SJSA1 (cell line): ENCODE results near the gene RAD51B. TPM values are rescaled to one million over a fixed set of nuclear protein-coding genes. Genes with fewer than 3 reads are reported as not detected.
A peak's percentile ranks its signal among the peaks of the same experiment; 100 is the strongest.

Experiments
- DNase-seq, 2 experiments: peaks; one replicate each; pipeline ENCODE4 v3.0.0-alpha.2; 2015 to 2020; ENCODE audit warnings: low spot score in 2 of 2, low read depth in 1 of 2
- H3K27ac ChIP-seq: fragments of 250-450 bp; sonication (Bioruptor Pico); 2 replicates; pipeline ENCODE4 v1.5.1; 2020; ENCODE audit warnings: mild to moderate bottlenecking, moderate library complexity
- H3K27me3 ChIP-seq: fragments of 250-450 bp; sonication (Bioruptor Pico); replicated peaks from 2 replicates; pipeline ENCODE4 v1.5.1; 2020; ENCODE audit warnings: mild to moderate bottlenecking, moderate library complexity
- H3K36me3 ChIP-seq: fragments of 250-450 bp; sonication (Bioruptor Pico); 2 replicates; pipeline ENCODE4 v1.5.1; 2020; ENCODE audit warnings: mild to moderate bottlenecking
- H3K4me1 ChIP-seq: fragments of 250-450 bp; sonication (Bioruptor Pico); replicated peaks from 2 replicates; pipeline ENCODE4 v1.6.1; 2021; ENCODE audit warnings: mild to moderate bottlenecking
- H3K4me3 ChIP-seq: fragments of 250-450 bp; sonication (Bioruptor Pico); 2 replicates; pipeline ENCODE4 v1.5.1; 2020; ENCODE audit warnings: mild to moderate bottlenecking
- H3K9me3 ChIP-seq: fragments of 250-450 bp; sonication (Bioruptor Pico); replicated peaks from 2 replicates; pipeline ENCODE4 v1.5.1; 2020; ENCODE audit warnings: mild to moderate bottlenecking
- total RNA-seq: library from RNA; depleted of rRNA; stranded (reverse); fragments of >200 nt; shearing (Covaris generic); gene quantifications from 2 replicates; pipeline ENCODE4 v1.2.3, GENCODE V29; 2014

Gene RAD51B
- total RNA-seq, 1 experiment from 2014 or later: 4.7 TPM

GRCh38 chr14:67934862-67935261, 115.3 kb downstream of the RAD51B start:
- no peak overlapping the region for H3K27ac ChIP-seq
- H3K9me3 ChIP-seq: no peaks in the 10 kb centered on the region
- no peak overlapping the region for H3K4me3 ChIP-seq
- peaks cover 15% of the 10 kb centered on the region for H3K4me1 ChIP-seq
- no peaks in the 10 kb centered on the region for H3K36me3 ChIP-seq
- DNase-seq: no peak
- no peaks in the 10 kb centered on the region for H3K27me3 ChIP-seq

- H3K36me3 ChIP-seq: no peaks in the 10 kb centered on the region
- H3K27ac ChIP-seq: no peak overlapping the region
- no peaks in the 10 kb centered on the region for H3K27me3 ChIP-seq
- no peak overlapping the region for H3K4me3 ChIP-seq
- no peaks in the 10 kb centered on the region for H3K9me3 ChIP-seq
- DNase-seq: no peak
- peaks cover 18% of the 10 kb centered on the region for H3K4me1 ChIP-seq
These were observed 115.8 kb downstream of the RAD51B start for GRCh38 chr14:67935371-67935770.

GRCh38 chr14:67938071-67938470, 118.5 kb downstream of the RAD51B start:
- H3K36me3 ChIP-seq: no peaks in the 10 kb centered on the region
- no peaks in the 10 kb centered on the region for H3K9me3 ChIP-seq
- peaks cover 31% of the 10 kb centered on the region for H3K4me1 ChIP-seq
- no peak overlapping the region for H3K27ac ChIP-seq
- no peak overlapping the region for H3K4me3 ChIP-seq
- H3K27me3 ChIP-seq: no peaks in the 10 kb centered on the region
- no peak for DNase-seq

- H3K27me3 ChIP-seq: no peaks in the 10 kb centered on the region
- no peaks in the 10 kb centered on the region for H3K36me3 ChIP-seq
- no peaks in the 10 kb centered on the region for H3K9me3 ChIP-seq
- peaks cover 32% of the 10 kb centered on the region for H3K4me1 ChIP-seq
- DNase-seq: peak in 1 of 2 experiments; percentile 30
- H3K4me3 ChIP-seq: no peak overlapping the region
- no peak overlapping the region for H3K27ac ChIP-seq
These were observed 121.2 kb downstream of the RAD51B start for GRCh38 chr14:67940486-67941455.

GRCh38 chr14:67941456-67942018, 122.0 kb downstream of the RAD51B start:
- H3K4me1 ChIP-seq: peaks cover 32% of the 10 kb centered on the region
- H3K9me3 ChIP-seq: no peaks in the 10 kb centered on the region
- H3K27me3 ChIP-seq: no peaks in the 10 kb centered on the region
- no peak overlapping the region for H3K4me3 ChIP-seq
- H3K27ac ChIP-seq: no peak overlapping the region
- H3K36me3 ChIP-seq: no peaks in the 10 kb centered on the region
- no peak for DNase-seq

- Histone ChIP-seq H3K4me1 (peaks cover 32% of the 10 kb centered on the region), H3K9me3 (no peaks in the 10 kb centered on the region), H3K27me3 (no peaks in the 10 kb centered on the region), H3K27ac (no peak overlapping the region), H3K36me3 (no peaks in the 10 kb centered on the region), H3K4me3 (no peak overlapping the region)
- no peak for DNase-seq
These were observed 122.6 kb downstream of the RAD51B start for GRCh38 chr14:67942080-67942710.

GRCh38 chr14:67943947-67944346, 124.4 kb downstream of the RAD51B start:
- Histone ChIP-seq H3K27ac (no peak overlapping the region), H3K4me1 (peaks cover 32% of the 10 kb centered on the region), H3K4me3 (no peak overlapping the region), H3K27me3 (no peaks in the 10 kb centered on the region), H3K36me3 (no peaks in the 10 kb centered on the region), H3K9me3 (no peaks in the 10 kb centered on the region)
- peak; percentile 74 to 81 for DNase-seq

- no peak for DNase-seq
- no peaks in the 10 kb centered on the region for H3K27me3 ChIP-seq
- H3K9me3 ChIP-seq: no peaks in the 10 kb centered on the region
- peaks cover 36% of the 10 kb centered on the region for H3K4me1 ChIP-seq
- no peak overlapping the region for H3K4me3 ChIP-seq
- H3K36me3 ChIP-seq: no peaks in the 10 kb centered on the region
- peak overlapping the region; percentile 24; the same call in 1 of the 2 replicates for H3K27ac ChIP-seq
These were observed 125.0 kb downstream of the RAD51B start for GRCh38 chr14:67944605-67945004.

- DNase-seq: peak; percentile 39 to 53
- Histone ChIP-seq H3K36me3 (no peaks in the 10 kb centered on the region), H3K27me3 (no peaks in the 10 kb centered on the region), H3K9me3 (peaks cover 5% of the 10 kb centered on the region; the same call in 1 of the 2 replicates), H3K4me1 (peaks cover 13% of the 10 kb centered on the region), H3K27ac (0 out of 2 replicates have a peak overlapping the region, but pooled peaks have one; percentile 6), H3K4me3 (no peak overlapping the region)
These were observed 130.2 kb downstream of the RAD51B start for GRCh38 chr14:67949771-67950170.

- peaks cover 10% of the 10 kb centered on the region for H3K4me1 ChIP-seq
- peaks cover 5% of the 10 kb centered on the region; the same call in 1 of the 2 replicates for H3K9me3 ChIP-seq
- no peak for DNase-seq
- no peaks in the 10 kb centered on the region for H3K27me3 ChIP-seq
- 0 out of 2 replicates have a peak overlapping the region, but pooled peaks have one; percentile 6 for H3K27ac ChIP-seq
- H3K4me3 ChIP-seq: no peak overlapping the region
- H3K36me3 ChIP-seq: no peaks in the 10 kb centered on the region
These were observed 130.8 kb downstream of the RAD51B start for GRCh38 chr14:67950386-67950785.

- Histone ChIP-seq H3K27ac (no peak overlapping the region), H3K4me1 (peaks cover 10% of the 10 kb centered on the region), H3K9me3 (peaks cover 5% of the 10 kb centered on the region; the same call in 1 of the 2 replicates), H3K36me3 (no peaks in the 10 kb centered on the region), H3K27me3 (no peaks in the 10 kb centered on the region), H3K4me3 (no peak overlapping the region)
- DNase-seq: no peak
These were observed 132.1 kb downstream of the RAD51B start for GRCh38 chr14:67951529-67952135.

- no peak overlapping the region for H3K4me3 ChIP-seq
- H3K36me3 ChIP-seq: no peaks in the 10 kb centered on the region
- no peaks in the 10 kb centered on the region for H3K27me3 ChIP-seq
- H3K27ac ChIP-seq: no peak overlapping the region
- H3K4me1 ChIP-seq: peaks cover 10% of the 10 kb centered on the region
- DNase-seq: no peak
- H3K9me3 ChIP-seq: peaks cover 5% of the 10 kb centered on the region; the same call in 1 of the 2 replicates
These were observed 132.8 kb downstream of the RAD51B start for GRCh38 chr14:67952381-67952780.

GRCh38 chr14:67952786-67953185, 133.2 kb downstream of the RAD51B start:
- no peak for DNase-seq
- H3K9me3 ChIP-seq: peaks cover 5% of the 10 kb centered on the region; the same call in 1 of the 2 replicates
- H3K36me3 ChIP-seq: no peaks in the 10 kb centered on the region
- H3K4me3 ChIP-seq: no peak overlapping the region
- no peaks in the 10 kb centered on the region for H3K27me3 ChIP-seq
- peaks cover 10% of the 10 kb centered on the region for H3K4me1 ChIP-seq
- no peak overlapping the region for H3K27ac ChIP-seq
